ENCODE measurements around the gene TBX6. TPM values are rescaled to one million over a fixed set of nuclear protein-coding genes. Genes with fewer than 3 reads are reported as not detected.

The TBX6 gene
- total RNA-seq, 1 donor from 2014 or later, result 1.3 TPM

DNA sequence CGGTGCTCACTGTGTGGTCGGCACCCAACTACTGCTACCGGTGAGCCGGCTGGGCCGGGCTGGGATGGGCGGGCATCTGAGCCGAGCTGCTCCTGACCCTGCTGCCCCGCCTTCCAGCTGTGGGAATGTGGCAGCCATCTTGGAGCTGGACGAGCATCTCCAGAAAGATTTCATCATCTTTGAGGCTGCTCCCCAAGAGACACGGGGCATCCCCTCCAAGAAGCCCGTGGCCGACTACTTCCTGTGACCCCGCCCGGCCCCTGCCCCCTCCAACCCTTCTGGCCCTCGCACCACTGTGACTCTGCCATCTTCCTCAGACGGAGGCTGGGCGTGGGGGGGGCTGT, 6.9 kb downstream of the TBX6 start:
- TF ChIP-seq, protein P1, sequence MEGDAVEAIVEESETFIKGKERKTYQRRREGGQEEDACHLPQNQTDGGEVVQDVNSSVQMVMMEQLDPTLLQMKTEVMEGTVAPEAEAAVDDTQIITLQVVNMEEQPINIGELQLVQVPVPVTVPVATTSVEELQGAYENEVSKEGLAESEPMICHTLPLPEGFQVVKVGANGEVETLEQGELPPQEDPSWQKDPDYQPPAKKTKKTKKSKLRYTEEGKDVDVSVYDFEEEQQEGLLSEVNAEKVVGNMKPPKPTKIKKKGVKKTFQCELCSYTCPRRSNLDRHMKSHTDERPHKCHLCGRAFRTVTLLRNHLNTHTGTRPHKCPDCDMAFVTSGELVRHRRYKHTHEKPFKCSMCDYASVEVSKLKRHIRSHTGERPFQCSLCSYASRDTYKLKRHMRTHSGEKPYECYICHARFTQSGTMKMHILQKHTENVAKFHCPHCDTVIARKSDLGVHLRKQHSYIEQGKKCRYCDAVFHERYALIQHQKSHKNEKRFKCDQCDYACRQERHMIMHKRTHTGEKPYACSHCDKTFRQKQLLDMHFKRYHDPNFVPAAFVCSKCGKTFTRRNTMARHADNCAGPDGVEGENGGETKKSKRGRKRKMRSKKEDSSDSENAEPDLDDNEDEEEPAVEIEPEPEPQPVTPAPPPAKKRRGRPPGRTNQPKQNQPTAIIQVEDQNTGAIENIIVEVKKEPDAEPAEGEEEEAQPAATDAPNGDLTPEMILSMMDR (conservative IDR thresholded peaks at IDR 0.05; ENCODE audit: low read depth, low read length), result no peak
- no peak overlapping the region for H3K4me3 ChIP-seq (ENCODE audit: low read depth, low read length)
- no peak for DNase-seq (ENCODE audit: low read depth)

DNA sequence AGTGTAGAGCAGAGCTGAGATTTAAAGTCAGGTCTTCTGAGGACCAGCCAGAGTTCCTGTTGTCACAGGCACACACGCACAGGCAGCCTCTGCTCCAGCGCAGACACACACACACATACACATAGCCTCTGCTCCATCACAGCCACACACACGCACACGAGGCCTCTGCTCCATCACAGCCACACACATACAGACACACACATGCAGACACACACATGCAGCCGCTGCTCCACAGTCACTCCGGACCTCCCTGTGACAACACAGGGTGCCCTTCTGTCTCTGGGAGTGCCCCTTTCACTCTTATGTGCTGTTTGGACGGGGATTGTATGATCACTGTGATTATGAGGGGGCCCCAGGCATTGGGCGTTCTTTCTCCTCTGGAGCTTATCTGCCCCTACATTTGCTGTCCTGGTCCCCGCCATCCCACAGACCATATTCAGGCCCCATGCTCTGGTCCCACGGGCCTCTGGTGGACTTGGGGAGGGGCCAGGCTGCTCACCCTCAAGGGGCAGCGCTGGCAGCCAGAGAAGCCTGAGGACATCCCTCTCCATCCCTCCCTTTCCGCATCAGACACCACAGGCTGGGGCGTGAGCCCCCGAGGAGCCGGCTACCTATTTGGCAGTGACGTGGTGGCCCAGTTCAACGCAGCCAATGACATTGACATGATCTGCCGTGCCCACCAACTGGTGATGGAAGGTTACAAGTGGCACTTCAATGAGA, 7.5 kb downstream of the TBX6 start:
- H3K4me3 ChIP-seq (ENCODE audit: low read depth, low read length), result no peak overlapping the region
- TF ChIP-seq, protein P1 (conservative IDR thresholded peaks at IDR 0.05; ENCODE audit: low read depth, low read length), result no peak
- no peak for DNase-seq (ENCODE audit: low read depth)

DNA sequence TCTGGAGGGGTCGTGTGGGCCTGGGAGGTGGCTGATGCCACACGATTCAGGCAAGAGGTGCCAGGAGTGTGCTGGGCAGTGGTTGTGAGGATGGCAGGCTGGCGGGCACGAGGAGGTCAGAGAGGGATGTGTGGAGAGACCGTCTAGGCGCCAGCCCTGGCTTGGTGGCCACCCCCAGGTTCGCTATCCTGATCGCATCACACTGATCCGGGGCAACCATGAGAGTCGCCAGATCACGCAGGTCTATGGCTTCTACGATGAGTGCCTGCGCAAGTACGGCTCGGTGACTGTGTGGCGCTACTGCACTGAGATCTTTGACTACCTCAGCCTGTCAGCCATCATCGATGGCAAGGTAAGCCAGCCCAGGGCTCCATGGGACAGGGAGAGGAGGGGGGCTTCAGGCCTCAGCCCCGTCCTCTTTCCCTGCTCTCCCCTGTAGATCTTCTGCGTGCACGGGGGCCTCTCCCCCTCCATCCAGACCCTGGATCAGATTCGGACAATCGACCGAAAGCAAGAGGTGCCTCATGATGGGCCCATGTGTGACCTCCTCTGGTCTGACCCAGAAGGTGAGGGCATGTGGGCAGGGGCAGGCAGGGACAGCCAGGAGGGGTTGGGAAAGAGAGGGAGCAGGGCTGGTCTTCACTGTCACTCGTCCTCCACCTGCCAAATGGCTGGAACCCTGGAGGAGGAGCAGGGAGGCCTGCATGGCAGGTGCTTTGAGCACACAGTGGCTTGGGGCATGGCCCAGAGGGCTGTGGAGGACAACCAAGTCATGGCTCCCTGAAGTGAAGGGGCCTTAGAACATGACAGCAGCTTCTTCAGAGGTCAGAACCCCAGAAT, 8.3 kb downstream of the TBX6 start:
- no peak for DNase-seq (ENCODE audit: low read depth)
- H3K4me3 ChIP-seq (ENCODE audit: low read depth, low read length), result no peak overlapping the region
- TF ChIP-seq, protein P1 (conservative IDR thresholded peaks at IDR 0.05; ENCODE audit: low read depth, low read length), result no peak

DNA sequence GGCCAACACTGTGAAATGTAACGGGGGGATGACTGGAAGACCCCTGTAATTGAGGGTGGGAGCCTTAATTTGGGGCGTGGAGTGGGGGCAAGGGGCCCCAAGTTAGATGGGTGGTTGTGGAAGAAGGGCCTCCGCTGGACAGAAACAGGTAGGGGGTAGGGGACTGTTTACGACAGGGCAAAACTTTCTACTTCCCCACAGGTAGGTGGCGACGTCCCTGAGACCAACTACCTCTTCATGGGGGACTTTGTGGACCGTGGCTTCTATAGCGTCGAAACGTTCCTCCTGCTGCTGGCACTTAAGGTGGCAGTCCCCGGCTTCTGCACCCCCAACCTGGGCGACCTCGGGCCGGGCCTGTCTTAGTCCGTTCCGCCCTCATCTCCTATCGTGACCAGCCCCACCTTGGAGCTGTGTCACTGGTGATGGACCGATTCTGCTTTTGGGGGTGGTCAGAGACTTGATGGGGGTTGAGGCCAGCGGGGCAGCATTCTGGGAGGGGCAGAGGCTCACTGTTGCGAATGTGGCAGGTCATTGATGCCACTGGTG, 9.1 kb downstream of the TBX6 start:
- DNase-seq (ENCODE audit: low read depth), result no peak

DNA sequence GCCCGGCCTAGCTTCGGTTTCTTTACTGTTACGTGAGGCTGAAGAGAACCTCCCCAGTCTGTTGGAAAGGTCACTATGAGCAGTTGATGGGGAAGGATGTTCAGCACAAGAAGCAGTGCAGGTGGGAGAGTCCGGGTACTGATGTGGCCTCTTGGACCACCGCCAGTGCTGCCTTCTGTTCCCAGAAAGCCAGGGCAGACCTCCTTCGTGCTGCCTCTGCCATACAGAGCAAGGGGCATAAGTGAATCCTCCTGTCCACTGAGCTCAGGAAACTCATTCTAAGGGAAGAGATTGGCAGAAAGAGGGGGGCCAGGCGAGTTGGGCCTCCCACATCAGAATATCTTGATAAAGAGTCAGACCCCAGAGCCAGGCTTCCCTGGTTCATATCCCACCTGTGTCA, 12.2 kb downstream of the TBX6 start:
- DNase-seq (ENCODE audit: low read depth), result no peak
- TF ChIP-seq, protein P1 (conservative IDR thresholded peaks at IDR 0.05; ENCODE audit: low read depth, low read length), result no peak
- H3K4me3 ChIP-seq (ENCODE audit: low read depth, low read length), result no peak overlapping the region

More for the DNA sequence above, 9.1 kb downstream of the TBX6 start:
- no peak overlapping the region for H3K4me3 ChIP-seq (ENCODE audit: low read depth, low read length)
- TF ChIP-seq, protein P1 (conservative IDR thresholded peaks at IDR 0.05; ENCODE audit: low read depth, low read length), result peak; percentile 30

DNA sequence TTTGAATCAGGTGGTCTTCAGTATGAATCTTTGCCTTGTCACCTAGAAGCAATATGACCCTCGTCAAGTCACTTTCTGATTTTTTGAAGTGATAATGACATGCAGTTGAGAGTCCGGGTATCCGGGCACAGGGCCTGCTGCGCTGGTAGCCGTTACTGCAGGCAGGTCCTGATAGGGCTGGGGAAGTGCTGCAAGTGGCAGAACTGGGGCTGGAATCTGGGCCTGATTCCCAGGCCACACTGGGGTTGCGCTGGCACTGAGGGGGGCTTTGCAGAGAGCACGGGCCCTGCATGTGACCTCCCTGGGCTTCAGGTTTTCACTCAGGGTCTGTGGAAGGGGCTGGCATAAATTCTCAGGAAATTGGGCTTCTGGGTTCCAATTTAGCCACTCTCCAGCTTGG, 13.0 kb downstream of the TBX6 start:
- TF ChIP-seq, protein P1 (conservative IDR thresholded peaks at IDR 0.05; ENCODE audit: low read depth, low read length), result no peak
- no peak for DNase-seq (ENCODE audit: low read depth)
- H3K4me3 ChIP-seq (ENCODE audit: low read depth, low read length), result no peak overlapping the region

Data from epithelial cell of proximal tubule (primary cell).